Midbrain (tissue), 1 donor: ENCODE data around the gene LAMP5.

Source experiments
- DNase-seq: peaks from one replicate; lab custom pipeline; 2025; lab: John Stamatoyannopoulos, UW

Gene LAMP5

DNA sequence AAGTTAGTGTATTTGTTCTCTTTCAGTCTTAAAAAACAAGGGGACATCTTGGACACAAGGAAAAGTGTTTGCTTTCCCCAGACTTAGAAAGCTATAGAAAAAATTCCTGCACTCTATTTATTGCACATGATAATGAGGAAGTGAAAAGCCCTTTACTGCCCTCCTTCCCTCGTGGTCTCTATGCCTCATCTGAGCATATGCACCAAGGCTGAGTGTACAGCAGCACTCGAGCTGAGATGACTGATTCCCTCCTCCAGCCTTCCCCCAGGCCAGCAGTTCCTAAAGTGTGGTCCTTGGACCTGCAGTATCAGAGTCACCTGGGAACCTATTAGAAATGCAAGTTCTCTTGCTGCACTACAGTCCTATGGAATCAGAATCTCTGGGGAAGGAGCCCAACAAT, 14.3 kb upstream of the LAMP5 start:
- DNase-seq, result peak; percentile 19

DNA sequence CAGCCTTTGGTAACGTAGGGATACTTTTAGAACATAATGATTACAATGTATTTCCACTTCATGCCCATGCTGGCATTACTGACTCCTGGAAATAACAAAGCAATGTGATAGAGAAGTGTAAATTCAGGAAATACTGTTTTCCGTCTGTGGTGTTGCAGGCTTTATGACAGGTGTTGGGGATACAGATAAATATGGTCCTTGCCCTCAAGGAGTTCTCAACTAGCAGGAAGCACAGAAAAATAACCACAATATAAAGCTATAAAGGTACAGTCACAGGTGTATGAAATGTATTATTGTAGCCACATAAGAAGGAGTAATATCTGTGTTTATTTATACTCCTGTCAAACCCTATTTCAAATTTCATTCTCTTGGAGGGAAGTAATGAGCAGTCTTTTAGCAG, 12.9 kb upstream of the LAMP5 start:
- DNase-seq, result no peak

DNA sequence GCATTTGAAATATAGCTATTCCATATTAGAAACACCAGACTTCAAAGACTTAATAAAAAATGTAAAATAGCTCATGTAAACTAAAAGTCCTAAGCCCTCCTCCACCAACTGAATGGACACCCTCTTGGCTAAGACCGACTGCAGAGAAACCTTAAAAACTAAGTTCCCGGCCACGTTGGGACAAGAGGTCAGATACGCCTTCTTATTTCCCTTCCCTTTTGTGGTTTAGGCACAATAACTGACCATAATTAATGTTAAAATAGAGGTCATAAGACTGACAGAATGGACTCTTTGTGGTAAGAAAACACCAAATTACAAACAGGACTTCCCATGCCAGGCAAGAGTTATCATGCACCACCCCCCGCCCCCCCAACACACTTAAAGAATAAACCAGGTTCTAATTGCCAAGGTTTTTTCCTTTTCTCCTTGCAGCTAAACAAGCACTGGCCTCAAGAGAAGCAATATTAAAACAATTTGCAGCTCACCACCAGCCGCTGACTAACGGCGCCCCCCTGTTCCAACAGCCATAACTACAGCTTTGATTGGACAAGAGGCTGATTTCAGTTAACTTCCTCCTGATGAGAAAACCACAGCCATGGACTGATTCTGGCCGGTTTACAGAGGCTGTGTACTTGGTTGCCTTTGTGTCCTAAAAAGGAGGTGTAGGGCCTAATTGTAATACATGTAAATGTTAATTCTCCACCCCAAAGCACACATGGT, 10.7 kb upstream of the LAMP5 start:
- DNase-seq, result peak; percentile 10

DNA sequence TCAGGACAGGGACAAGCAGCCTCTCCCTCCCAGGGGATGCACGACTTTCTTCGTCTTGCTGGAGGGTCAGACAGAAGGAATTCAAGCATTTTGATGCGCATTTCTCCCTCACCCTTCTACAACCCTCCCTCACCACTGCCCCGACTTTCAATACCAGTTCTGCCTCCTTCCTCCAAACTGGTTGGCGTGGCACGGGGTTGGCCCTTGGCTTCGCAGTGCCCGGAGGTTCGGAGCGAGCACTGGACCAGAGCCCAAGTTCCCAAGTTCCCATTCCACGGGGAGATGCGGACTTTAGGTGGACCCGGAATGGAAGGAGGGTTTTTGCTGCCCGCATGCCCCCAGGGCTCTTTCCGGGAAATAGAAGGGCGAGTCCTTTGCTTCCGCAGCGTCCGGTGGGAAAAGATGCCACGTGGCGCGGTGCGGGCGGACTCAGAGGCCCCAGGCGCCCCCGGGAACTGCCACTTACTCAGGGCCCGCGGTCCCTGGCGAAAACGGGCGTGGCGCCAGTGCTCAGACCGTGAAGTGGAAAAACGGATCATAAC, 8.0 kb upstream of the LAMP5 start:
- no peak for DNase-seq

DNA sequence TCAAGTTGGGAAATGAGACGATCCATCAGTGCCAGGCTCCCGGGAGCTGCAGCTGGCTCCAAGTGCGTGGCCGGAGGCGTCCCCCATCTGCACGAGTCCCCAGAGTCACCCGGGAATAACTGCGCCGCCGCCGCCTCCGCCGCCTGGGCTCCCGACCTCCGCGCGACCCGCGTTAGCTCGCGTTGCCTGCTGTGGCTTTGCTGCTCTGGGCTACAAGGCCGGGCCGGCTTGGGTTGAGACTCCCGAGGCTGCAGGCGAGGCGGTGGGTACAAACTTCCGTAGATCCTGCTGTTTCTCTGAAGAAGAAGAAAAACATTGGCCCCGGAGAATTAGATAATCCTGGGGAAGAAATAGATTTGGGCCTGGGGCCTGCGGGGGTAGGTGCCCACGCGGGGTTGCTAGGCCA, 7.4 kb upstream of the LAMP5 start:
- no peak for DNase-seq

DNA sequence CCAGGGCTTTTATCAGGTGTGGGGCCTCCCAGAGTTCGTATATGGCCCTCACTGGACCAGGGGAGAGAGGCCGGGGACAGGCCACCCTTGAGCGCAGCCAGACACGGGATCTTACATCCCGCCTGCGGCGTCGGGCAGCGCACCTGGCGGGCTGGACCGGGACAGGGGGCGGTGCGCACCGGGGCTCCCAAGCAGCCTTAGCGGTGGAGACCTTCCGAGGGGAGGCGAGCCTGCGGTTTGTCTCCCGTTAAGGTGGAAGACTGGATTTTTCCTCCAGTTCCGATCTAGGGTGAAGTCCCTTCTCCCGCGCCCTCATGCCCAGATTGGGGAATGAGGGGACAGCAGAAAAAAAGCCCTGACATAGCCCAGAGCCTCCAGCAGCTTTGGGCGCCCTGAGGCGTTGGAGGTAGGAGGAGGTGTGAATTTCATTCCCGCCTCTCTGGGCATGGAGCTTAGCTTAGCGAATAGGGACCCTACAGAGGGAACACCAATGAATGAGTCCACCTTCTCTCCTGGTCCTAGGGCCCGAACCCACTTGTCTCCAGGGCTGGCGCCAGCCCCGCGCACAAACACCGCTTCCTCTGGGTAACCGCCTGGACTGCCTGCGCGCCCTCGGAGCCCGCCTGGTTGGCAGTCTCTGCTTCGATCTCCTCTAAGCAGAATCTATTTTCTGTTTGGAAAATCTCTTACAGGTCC, 6.7 kb upstream of the LAMP5 start:
- DNase-seq, result no peak

DNA sequence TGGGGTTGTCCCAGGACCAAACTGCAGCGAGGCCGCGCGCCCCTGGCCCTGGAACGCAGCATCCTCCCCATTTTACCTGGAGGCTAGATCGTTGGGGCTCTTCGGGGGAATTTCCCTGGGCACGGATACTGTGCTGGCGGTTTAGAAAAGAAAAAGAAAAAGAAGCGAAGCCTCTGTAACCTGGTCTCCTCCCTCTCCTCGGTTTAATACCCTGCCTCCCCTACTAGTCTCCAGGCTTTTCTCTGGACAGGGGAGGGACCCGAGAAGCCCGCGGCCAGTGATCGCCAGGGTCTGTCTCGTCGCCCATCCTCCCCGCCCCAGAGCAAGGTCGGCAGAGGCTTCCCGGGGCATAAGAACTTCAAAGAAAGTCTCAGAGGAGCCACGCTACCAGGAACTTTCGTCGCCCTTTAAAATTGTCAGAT, 6.1 kb upstream of the LAMP5 start:
- no peak for DNase-seq

DNA sequence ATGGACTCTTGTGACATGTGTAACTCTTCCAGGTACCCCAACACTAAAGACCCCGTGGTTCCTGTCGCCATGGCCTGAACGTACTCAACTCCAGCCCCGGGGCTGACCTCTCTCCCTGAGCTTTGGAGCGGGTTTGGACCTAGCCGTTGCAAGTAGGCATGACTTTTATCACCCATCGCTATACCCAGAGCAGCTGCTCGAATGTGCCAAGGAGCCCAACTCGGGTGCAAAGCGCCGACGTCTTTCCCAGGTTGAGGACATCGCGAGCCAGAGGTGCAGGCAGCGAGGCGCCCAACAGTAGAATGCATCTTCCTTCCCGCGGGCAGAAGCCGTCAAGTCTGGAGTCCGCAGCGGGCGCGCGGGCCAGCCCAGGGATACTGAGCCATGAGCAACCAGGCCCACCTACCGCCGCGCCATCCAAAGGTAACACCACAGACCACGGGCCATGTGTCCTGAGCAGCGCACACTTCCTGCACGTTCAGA, 5.7 kb upstream of the LAMP5 start:
- DNase-seq, result no peak

DNA sequence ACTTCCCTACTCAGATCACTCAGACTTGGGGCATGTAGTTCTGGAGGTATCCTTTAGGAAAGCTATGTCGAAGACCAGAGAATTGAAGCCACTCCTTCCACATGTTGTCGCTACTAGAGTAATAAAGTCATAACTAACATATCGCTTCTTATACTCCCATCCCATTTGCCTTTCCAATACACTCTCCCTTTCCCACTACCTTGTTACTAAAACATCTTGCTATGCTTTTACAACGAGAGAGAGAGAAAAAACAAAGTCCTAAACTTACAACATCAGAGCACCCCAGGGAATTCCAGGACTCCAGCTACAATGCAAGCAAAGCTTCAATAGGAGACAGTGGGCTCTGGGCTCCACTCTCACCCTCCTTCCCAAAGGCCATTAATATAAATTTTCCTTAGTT, 5.1 kb upstream of the LAMP5 start:
- DNase-seq, result no peak

DNA sequence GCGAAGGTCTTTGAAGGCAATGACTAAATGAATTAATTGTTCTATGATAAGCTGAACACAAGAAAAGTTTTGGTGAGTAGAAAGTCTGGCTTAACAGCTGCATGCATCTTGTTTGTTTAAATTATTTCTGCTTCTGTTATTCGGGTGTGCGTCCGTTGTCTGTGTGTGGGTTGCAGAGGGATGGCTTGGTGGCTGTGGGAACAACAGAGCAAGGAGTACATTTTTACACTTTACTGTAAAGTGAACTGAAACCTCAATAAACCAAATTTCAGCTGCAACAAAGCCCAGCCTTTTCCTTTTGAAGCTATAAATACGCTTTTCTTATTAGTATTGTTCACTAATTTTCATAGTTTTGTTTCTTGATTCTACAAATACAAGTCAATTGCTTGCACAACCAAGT, 3.5 kb upstream of the LAMP5 start:
- DNase-seq, result no peak

DNA sequence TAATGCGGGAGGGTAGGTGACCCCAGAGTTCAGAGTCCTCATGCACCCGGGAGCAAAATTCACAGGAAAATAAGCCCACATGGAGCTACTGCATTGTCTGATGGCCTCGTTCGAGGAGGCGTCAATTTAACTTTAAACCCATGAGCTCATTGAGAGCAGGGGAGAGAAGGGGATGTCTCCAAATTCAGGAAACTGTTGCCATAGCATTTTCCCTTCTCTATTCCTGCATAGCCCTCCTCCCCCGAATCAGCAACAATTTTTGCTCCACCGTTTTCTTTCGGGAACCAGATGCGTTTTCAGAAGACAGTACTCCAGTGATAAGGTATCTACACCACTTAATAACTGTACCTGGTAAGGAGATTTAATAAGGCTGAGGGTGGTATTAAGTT, 324 bp upstream of the LAMP5 start:
- DNase-seq, result no peak

DNA sequence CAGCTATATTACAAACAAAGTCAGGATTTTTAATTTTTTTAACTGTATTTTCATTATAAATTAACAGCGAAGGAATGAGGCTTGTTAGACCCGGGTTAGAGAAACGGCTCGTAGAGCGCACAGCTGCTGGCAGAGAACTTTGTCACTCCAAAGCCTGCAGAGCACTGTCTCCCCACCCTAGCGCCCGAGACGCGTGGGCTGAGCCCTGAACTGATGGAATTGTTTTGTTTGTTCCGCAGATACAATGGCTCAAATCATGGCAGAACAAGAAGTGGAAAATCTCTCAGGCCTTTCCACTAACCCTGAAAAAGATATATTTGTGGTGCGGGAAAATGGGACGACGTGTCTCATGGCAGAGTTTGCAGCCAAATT, 810 bp downstream of the LAMP5 start:
- no peak for DNase-seq

DNA sequence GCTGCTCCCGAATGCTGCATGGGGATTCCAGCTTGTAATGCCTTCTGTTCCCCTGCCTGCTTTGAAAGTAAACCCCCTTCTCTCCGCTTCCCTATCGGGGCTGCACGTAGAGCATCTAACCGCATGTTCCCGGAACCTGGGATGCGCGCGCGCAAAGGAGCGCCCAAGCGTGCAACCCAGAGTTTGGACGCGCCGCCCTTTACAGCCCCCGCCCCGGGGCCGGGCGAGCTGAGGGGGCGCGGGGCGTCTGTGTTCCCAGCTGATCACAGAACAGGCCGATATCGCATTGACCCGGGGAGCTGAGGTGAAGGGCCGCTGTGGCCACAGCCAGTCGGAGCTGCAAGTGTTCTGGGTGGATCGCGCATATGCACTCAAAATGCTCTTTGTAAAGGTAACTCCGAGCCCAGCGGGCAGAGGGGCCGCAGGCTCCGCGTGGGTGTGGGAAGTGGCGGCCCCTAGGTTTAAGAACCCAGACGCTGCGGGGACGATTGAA, 1.4 kb downstream of the LAMP5 start:
- DNase-seq, result no peak

DNA sequence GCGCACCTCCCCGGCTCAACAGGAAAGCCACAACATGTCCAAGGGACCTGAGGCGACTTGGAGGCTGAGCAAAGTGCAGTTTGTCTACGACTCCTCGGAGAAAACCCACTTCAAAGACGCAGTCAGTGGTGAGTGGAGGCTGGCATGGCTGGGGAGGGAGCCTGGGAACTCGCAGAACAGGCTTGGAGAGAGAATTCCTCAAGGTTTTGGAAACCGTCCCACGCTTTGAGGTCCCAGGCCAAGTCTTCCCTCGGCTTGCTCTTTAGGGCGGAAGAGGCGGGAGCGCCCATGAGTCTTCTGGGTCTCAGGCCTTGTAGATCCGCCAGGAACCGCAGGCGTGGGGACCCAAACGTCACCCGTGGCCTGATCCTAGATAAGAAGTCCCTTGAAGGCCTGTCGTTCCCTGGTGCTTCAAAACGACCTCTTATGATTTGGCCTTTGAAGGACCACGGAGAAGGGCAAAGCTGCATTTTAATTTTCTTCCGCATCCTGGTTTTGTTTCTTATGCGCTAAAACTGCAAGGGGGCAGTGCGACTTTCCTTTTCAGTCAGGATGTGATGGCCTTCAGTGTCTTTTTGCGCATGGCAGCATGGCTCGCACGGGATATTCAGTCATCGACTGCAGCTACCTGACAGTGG, 2.0 kb downstream of the LAMP5 start:
- peak; percentile 6 for DNase-seq

DNA sequence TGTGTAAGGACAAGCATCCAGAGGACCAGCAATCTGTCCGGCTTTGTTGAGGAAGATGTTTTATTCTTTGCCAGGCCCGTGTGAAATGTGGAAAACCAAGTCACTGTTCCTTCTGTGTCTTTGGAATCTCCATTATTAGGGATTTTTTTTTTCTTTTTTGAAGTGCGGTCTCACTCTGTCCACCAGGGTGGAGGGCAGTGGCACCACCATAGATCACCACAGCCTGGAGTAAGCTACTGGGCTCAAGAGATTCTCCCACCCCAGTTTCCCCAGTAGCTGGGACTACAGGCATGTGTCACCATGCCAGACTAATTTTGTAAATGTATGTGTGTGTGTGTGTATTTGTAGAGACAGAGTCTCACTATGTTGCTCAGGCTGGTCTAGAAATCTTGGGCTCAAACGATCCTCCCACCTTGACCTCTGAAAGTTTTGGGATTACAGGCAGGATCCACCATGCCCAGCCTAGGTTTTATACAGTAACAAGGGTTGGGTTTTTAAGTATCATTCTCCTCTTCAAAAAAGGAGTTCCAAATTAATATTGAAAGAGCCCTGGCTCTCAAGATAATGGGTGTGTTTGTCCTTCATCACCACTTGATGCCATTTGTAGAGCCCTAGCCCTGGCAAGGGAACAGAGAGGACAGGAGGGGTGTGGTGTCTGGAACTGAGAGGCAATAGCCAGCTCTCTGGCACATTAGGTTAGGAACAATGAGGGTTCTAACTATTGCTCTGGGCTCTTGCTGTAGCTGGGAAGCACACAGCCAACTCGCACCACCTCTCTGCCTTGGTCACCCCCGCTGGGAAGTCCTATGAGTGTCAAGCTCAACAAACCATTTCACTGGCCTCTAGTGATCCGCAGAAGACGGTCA, 3.1 kb downstream of the LAMP5 start:
- no peak for DNase-seq

DNA sequence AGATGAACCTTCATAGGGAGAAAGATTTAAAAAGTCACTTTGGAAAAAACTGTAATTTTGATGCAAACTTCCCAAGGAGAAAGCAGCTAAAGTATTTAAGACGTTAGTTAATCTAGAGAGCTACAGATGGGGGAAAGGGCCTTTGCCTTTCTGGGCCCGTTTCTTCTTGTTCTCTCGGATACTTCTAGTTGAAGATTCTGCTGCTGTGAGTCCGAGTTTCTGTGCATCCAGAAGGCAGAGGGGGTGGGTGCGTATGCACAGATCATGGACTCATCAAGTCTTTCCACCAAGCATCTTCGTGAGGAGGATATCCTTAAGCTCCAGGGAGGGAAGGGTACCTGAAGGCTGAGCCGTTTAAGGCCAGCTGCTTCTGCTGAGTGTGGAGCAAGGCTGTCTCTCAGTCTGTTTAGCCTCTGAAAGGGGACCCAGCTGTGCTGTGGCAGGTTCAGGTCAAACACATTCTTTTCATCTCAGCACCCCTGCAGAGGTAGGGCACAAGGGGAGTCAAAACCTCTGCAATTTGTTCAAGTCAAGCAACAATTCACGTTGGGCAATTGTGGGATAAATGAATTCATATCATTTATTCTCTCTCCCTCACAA, 4.3 kb downstream of the LAMP5 start:
- DNase-seq, result no peak

DNA sequence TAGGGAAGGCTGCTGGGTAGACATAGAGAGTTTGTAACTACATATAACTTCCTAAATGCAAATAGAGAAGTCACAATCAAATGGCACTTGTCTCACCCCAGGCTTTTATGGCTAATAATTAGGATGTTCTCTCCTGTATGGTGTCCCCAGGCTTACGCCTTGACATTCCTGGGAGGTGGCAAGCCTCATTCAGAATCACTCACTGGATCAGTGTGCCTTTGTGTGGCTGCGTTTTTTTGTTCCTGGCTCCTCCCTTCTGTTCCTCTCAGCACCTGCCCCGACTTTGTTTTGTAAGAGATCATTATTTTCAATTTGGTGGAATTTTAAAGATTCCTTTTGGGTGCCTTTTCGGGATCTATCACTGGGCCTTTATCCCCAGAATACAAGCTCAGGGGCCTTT, 5.7 kb downstream of the LAMP5 start:
- no peak for DNase-seq

DNA sequence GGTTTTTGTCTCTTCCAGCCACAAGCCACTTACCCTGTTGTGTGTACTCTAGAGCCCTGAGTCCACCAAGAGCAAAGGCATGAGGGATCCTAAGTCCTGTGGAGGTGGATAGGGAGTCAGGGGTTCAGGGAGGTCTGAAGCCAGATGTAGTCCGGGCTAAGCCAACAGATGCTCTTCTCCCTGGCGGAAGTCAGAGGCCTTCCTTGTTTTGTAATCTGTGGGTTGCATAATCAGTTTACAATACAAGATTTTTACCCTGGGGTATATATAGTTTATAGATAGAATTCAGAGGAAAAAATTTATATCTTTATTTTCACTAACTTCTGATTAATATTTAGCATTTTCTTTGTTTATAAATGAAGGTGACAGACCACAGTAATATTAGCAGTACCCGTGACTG, 9.2 kb downstream of the LAMP5 start:
- DNase-seq, result no peak

DNA sequence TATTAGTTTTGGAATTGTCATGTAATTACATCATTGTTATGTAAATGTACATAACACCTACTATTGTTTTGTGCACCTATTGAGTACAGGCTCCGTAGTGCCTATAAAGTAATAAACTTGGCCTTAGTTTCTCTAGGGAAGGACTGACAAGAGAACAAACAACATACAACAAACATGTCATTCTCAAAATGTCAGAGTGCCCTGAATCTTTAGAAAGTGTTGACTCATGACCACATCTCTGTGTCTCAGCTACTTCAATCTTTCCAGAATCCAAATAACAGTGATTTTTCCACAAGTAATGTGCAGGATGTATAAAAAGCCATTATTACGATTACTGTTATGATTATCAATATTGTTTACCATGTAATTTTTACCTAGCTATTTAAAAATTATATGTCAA, 17.2 kb downstream of the LAMP5 start:
- no peak for DNase-seq

DNA sequence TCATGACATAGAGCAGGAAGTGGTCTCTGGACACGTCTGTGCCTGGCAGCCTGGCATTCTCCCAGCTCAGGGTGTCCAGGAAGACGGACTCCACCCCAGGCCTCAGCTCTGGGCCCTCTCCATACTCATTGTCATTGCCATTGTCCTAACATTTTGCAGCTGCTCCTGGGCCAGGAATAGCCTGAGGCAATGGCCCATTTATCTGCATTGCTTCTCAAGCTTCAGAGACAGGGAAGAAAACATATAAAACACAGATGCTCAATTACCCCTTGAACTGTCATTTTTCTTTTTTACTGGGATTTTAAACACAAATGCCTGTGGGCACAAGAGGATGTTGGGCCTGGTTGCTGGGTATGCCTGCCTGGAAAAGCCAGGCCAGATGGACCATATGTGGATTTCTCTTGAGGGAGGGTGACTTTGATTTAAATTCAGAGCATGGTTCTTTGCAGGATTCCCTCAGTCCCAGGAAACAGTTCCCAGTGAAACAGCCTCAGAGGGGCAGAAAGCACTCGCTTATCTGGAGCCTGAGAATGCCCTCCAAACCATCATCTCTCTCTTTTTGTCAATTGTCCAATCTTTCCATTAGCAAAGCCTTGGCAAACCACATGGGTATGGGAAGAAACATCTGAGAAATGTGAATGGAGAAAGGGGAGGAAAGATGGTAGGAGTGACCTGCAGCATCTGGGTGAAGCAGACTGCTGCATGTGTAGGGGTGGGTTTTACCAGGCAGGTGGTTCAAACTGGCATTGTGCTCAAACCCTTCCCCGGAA, 17.9 kb downstream of the LAMP5 start:
- no peak for DNase-seq

DNA sequence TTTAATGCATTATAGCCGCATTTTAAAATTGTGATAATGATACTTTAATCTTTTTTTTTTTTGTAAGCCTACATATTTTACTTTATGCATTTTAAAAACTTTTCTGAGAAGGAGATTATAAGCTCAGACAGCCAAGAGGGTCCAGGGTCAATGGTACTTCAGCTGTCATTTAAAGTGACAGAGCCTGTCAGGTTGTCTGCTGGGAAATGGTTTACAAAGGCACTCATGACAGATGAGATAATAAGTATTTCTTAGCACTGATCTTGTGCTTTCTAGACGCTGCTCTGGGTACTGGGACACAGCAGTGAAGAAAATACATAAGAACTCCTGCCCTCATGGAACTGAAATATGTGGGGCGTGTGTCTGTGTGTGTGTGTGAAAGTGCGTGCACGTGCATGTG, 19.6 kb downstream of the LAMP5 start:
- no peak for DNase-seq
